Measurements from ENCODE around the gene FUT7. TPM values are rescaled to one million over a fixed set of nuclear protein-coding genes. Genes with fewer than 3 reads are reported as not detected.

The FUT7 gene
- total and polyA plus RNA-seq, 2 of the 13 experiments (the other 11 are each of a cell fraction or from before 2014, with no cell fraction given) = 0.05 TPM; not detected in 1

DNA sequence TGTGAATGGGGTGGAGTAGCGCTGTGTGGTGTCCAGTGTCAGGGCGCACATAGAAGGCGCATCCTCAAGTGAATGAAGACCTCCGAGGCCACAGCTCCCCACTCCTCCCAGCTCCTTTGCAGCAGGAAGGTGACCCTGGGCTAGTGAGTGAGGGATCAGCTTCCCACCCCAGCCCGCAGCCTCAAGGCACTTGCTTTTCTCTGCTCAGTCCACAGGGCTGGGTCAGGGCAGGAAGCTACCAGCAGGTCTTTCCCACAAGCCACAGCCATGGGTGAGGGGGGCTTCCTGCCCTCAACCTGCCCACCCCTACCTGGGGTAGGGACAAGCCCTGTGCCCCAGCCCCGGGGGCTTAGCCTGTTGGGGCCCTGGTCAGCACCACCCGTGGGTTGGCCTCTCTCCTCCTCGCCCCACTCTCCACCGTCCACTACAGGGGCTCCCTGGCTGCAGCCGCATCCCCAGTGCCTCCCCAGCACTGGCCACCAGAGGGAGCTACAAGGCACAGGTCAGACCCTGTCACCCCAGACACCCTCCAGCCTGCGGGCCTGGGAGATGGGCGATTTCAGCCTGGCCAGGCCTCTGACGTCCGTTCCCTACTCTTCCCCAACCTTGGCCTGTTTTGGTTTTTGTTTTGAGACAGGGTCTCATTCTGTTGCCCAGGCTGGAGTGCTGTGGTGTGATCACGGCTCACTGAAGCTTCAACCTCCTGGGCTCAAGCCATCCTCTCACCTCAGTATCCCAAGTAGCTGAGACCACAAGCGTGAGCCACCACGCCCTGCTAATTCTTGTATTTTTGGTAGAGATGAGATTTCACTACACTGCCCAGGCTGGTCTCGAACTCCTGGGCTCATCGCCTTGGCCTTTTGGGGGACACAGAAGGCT, 2.6 kb downstream of the FUT7 start (continued):
- TF ChIP-seq, protein P1, sequence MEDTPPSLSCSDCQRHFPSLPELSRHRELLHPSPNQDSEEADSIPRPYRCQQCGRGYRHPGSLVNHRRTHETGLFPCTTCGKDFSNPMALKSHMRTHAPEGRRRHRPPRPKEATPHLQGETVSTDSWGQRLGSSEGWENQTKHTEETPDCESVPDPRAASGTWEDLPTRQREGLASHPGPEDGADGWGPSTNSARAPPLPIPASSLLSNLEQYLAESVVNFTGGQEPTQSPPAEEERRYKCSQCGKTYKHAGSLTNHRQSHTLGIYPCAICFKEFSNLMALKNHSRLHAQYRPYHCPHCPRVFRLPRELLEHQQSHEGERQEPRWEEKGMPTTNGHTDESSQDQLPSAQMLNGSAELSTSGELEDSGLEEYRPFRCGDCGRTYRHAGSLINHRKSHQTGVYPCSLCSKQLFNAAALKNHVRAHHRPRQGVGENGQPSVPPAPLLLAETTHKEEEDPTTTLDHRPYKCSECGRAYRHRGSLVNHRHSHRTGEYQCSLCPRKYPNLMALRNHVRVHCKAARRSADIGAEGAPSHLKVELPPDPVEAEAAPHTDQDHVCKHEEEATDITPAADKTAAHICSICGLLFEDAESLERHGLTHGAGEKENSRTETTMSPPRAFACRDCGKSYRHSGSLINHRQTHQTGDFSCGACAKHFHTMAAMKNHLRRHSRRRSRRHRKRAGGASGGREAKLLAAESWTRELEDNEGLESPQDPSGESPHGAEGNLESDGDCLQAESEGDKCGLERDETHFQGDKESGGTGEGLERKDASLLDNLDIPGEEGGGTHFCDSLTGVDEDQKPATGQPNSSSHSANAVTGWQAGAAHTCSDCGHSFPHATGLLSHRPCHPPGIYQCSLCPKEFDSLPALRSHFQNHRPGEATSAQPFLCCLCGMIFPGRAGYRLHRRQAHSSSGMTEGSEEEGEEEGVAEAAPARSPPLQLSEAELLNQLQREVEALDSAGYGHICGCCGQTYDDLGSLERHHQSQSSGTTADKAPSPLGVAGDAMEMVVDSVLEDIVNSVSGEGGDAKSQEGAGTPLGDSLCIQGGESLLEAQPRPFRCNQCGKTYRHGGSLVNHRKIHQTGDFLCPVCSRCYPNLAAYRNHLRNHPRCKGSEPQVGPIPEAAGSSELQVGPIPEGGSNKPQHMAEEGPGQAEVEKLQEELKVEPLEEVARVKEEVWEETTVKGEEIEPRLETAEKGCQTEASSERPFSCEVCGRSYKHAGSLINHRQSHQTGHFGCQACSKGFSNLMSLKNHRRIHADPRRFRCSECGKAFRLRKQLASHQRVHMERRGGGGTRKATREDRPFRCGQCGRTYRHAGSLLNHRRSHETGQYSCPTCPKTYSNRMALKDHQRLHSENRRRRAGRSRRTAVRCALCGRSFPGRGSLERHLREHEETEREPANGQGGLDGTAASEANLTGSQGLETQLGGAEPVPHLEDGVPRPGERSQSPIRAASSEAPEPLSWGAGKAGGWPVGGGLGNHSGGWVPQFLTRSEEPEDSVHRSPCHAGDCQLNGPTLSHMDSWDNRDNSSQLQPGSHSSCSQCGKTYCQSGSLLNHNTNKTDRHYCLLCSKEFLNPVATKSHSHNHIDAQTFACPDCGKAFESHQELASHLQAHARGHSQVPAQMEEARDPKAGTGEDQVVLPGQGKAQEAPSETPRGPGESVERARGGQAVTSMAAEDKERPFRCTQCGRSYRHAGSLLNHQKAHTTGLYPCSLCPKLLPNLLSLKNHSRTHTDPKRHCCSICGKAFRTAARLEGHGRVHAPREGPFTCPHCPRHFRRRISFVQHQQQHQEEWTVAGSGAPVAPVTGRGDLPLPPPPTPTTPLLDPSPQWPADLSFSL (CRISPR knock-in tag; IDR thresholded peaks at IDR 0.05) = no peak
- TF ChIP-seq IKZF4 (CRISPR knock-in tag; IDR thresholded peaks at IDR 0.05; ENCODE audit: borderline replicate concordance, low read depth, not compliant biosample characterization) (no peak), MED1 (CRISPR knock-in tag; IDR thresholded peaks at IDR 0.05) (0 out of 2 replicates have a peak, but pooled peaks have one; percentile 13), RELA (CRISPR knock-in tag; IDR thresholded peaks at IDR 0.05) (0 out of 2 replicates have a peak, but pooled peaks have one; percentile 39), KMT2A (CRISPR knock-in tag; IDR thresholded peaks at IDR 0.05) (no peak), MTA3 (CRISPR knock-in tag; IDR thresholded peaks at IDR 0.05) (no peak), MZF1 (CRISPR knock-in tag; IDR thresholded peaks at IDR 0.05; ENCODE audit: borderline replicate concordance) (no peak), ARHGAP35 (CRISPR knock-in tag; IDR thresholded peaks at IDR 0.05; ENCODE audit: borderline replicate concordance) (no peak), CBX5 (CRISPR knock-in tag; IDR thresholded peaks at IDR 0.05; ENCODE audit: borderline replicate concordance) (0 out of 2 replicates have a peak, but pooled peaks have one; percentile 17), ZNF383 (CRISPR knock-in tag; IDR thresholded peaks at IDR 0.05; ENCODE audit: borderline replicate concordance) (no peak), FOXO1 (CRISPR knock-in tag; IDR thresholded peaks at IDR 0.05) (0 out of 2 replicates have a peak, but pooled peaks have one; percentile 7), CENPT (CRISPR knock-in tag; IDR thresholded peaks at IDR 0.05; ENCODE audit: low read depth) (no peak), SRSF1 (optimal IDR thresholded peaks at IDR 0.05; ENCODE audit: low read depth, low read length) (peak; percentile 67)
- TF ChIP-seq, protein P2, sequence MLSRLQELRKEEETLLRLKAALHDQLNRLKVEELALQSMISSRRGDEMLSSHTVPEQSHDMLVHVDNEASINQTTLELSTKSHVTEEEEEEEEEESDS (CRISPR knock-in tag; IDR thresholded peaks at IDR 0.05; ENCODE audit: borderline replicate concordance) = no peak
- TF ChIP-seq, protein P3, sequence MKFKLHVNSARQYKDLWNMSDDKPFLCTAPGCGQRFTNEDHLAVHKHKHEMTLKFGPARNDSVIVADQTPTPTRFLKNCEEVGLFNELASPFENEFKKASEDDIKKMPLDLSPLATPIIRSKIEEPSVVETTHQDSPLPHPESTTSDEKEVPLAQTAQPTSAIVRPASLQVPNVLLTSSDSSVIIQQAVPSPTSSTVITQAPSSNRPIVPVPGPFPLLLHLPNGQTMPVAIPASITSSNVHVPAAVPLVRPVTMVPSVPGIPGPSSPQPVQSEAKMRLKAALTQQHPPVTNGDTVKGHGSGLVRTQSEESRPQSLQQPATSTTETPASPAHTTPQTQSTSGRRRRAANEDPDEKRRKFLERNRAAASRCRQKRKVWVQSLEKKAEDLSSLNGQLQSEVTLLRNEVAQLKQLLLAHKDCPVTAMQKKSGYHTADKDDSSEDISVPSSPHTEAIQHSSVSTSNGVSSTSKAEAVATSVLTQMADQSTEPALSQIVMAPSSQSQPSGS (CRISPR knock-in tag; IDR thresholded peaks at IDR 0.05) = no peak
- TF ChIP-seq, protein P4, sequence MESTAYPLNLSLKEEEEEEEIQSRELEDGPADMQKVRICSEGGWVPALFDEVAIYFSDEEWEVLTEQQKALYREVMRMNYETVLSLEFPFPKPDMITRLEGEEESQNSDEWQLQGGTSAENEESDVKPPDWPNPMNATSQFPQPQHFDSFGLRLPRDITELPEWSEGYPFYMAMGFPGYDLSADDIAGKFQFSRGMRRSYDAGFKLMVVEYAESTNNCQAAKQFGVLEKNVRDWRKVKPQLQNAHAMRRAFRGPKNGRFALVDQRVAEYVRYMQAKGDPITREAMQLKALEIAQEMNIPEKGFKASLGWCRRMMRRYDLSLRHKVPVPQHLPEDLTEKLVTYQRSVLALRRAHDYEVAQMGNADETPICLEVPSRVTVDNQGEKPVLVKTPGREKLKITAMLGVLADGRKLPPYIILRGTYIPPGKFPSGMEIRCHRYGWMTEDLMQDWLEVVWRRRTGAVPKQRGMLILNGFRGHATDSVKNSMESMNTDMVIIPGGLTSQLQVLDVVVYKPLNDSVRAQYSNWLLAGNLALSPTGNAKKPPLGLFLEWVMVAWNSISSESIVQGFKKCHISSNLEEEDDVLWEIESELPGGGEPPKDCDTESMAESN (CRISPR knock-in tag; conservative IDR thresholded peaks at IDR 0.05) = peak; percentile 35; the same call in 1 of the 2 replicates
